ENCODE results near the gene CERKL. TPM values are rescaled to one million over a fixed set of nuclear protein-coding genes. Genes with fewer than 3 reads are reported as not detected.

CERKL gene
- total RNA-seq, 2 experiments from 2014 or later: not detected

DNA sequence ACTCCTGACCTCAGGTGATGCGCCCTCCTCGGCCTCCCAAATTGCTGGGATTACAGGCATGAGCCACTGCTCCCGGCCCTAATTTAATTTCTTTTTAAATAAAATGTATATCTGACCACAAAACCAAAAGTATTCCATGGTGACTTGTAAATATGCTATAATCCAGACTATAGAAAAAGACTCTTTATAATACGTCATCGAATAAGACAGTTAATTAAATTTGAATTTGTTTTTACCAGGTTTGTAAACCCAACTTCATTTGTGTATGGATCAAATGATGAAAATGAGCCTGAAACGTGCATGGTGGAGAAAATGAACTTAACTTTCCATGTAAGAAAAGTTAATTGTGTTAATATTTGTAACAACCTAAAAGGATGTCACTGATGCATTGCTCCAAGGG is 129.8 kb downstream of the CERKL start:
- no TSS peak for BruUV-seq (replicated peaks)
- TF ChIP-seq, protein P1, sequence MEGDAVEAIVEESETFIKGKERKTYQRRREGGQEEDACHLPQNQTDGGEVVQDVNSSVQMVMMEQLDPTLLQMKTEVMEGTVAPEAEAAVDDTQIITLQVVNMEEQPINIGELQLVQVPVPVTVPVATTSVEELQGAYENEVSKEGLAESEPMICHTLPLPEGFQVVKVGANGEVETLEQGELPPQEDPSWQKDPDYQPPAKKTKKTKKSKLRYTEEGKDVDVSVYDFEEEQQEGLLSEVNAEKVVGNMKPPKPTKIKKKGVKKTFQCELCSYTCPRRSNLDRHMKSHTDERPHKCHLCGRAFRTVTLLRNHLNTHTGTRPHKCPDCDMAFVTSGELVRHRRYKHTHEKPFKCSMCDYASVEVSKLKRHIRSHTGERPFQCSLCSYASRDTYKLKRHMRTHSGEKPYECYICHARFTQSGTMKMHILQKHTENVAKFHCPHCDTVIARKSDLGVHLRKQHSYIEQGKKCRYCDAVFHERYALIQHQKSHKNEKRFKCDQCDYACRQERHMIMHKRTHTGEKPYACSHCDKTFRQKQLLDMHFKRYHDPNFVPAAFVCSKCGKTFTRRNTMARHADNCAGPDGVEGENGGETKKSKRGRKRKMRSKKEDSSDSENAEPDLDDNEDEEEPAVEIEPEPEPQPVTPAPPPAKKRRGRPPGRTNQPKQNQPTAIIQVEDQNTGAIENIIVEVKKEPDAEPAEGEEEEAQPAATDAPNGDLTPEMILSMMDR (conservative IDR thresholded peaks at IDR 0.05; ENCODE audit: low read length): no peak
- TF ChIP-seq EZH2phosphoT487 (IDR thresholded peaks at IDR 0.05; ENCODE audit: borderline replicate concordance, low read depth, low read length): no peak
- intact Hi-C loops (cut with micrococcal nuclease; ENCODE audit: unreplicated experiment): no loop called here
- Histone ChIP-seq H3K79me2 (ENCODE audit: insufficient read depth, low read depth, low read length) (no peaks in the 10 kb centered on the region), H3K4me2 (ENCODE audit: low read length) (no peak overlapping the region), H3K36me3 (ENCODE audit: insufficient read depth, low read length) (peaks cover 82% of the 10 kb centered on the region), H3K9me2 (ENCODE audit: insufficient read depth, low read length) (no peaks in the 10 kb centered on the region), H3K9me3 (ENCODE audit: low read length) (no peaks in the 10 kb centered on the region), H2AFZ (ENCODE audit: low read length) (no peak overlapping the region), H3K4me3 (ENCODE audit: low read depth, low read length, poor library complexity, severe bottlenecking) (no peak overlapping the region), H3K27ac (ENCODE audit: low read depth, low read length, poor library complexity, severe bottlenecking) (no peak overlapping the region), H3K4me1 (ENCODE audit: insufficient read depth, low read length, poor library complexity, severe bottlenecking) (no peaks in the 10 kb centered on the region), H4K20me1 (ENCODE audit: insufficient read depth, low read length) (no peaks in the 10 kb centered on the region)
- CTCF ChIA-PET (ENCODE audit: unreplicated experiment): no interaction called here
- no peak for DNase-seq (ENCODE audit: low spot score)
- POLR2A ChIA-PET: no interaction called here

DNA sequence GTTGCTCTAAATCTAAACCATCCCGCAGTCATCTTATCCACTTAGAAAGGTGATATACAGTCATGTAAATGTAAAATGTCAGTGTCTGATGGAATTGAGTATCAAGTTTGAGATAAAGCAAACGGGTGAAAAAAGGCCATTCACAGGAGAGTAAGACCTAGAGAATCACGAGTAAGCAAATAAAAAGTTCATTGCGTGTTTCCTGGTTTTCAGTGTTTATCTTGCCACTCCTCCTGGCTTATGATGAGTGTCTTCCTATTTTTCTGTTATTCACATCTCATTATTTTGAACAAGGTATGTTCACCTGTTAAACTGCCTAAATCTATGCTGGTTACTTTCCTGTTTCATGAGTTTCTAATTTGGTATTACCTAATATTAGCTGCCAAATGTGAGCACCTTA is 130.9 kb downstream of the CERKL start:
- Histone ChIP-seq H3K79me2 (ENCODE audit: insufficient read depth, low read depth, low read length) (no peaks in the 10 kb centered on the region), H3K4me2 (ENCODE audit: low read length) (no peak overlapping the region), H3K4me3 (ENCODE audit: low read depth, low read length, poor library complexity, severe bottlenecking) (no peak overlapping the region), H3K9me3 (ENCODE audit: low read length) (no peaks in the 10 kb centered on the region), H3K4me1 (ENCODE audit: insufficient read depth, low read length, poor library complexity, severe bottlenecking) (no peaks in the 10 kb centered on the region), H3K36me3 (ENCODE audit: insufficient read depth, low read length) (peaks cover 76% of the 10 kb centered on the region), H3K27ac (ENCODE audit: low read depth, low read length, poor library complexity, severe bottlenecking) (no peak overlapping the region), H4K20me1 (ENCODE audit: insufficient read depth, low read length) (no peaks in the 10 kb centered on the region), H2AFZ (ENCODE audit: low read length) (no peak overlapping the region), H3K9me2 (ENCODE audit: insufficient read depth, low read length) (no peaks in the 10 kb centered on the region)
- no TSS peak for BruUV-seq (replicated peaks)
- TF ChIP-seq, protein P1 (conservative IDR thresholded peaks at IDR 0.05; ENCODE audit: low read length): no peak
- no peak for TF ChIP-seq EZH2phosphoT487 (IDR thresholded peaks at IDR 0.05; ENCODE audit: borderline replicate concordance, low read depth, low read length)
- CTCF ChIA-PET (ENCODE audit: unreplicated experiment): no interaction called here
- POLR2A ChIA-PET: no interaction called here
- intact Hi-C loops (cut with micrococcal nuclease; ENCODE audit: unreplicated experiment): no loop called here
- DNase-seq (ENCODE audit: low spot score): no peak

DNA sequence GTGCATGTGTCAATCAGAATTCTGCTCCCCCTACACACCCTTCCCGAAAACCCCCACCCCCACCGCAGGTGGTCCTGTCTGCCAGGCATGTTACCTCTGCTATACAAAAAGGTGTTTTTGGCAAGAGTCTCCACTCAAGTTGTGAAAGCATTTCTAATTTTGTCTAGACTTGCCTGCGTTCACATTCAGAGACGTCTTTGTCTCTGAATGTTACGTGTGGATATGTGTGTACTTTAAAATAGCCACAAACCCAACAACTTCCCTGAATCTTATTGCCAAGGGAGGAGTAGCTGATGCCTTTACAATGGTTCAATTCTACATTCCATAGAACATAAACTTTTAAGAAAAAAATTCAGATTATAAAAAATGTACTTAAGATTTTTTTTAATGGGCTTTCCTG is 133.1 kb downstream of the CERKL start:
- POLR2A ChIA-PET: interaction anchor here (1.0 kb wide), 1 partner anchor 9 kb away, joined by 6 read pairs; no protein-coding TSS in a partner anchor
- intact Hi-C loops (cut with micrococcal nuclease; ENCODE audit: unreplicated experiment): no loop called here

More for the DNA sequence above, 133.1 kb downstream of the CERKL start:
- DNase-seq (ENCODE audit: low spot score): no peak
- BruUV-seq (replicated peaks): no TSS peak
- H3K4me1 ChIP-seq (ENCODE audit: insufficient read depth, low read length, poor library complexity, severe bottlenecking): no peaks in the 10 kb centered on the region
- H3K27ac ChIP-seq (ENCODE audit: low read depth, low read length, poor library complexity, severe bottlenecking): no peak overlapping the region
- H2AFZ ChIP-seq (ENCODE audit: low read length): no peak overlapping the region
- no peaks in the 10 kb centered on the region for H3K9me3 ChIP-seq (ENCODE audit: low read length)
- H3K4me3 ChIP-seq (ENCODE audit: low read depth, low read length, poor library complexity, severe bottlenecking): no peak overlapping the region
- H3K4me2 ChIP-seq (ENCODE audit: low read length): no peak overlapping the region
- no peaks in the 10 kb centered on the region for H3K9me2 ChIP-seq (ENCODE audit: insufficient read depth, low read length)
- peaks cover 57% of the 10 kb centered on the region for H3K36me3 ChIP-seq (ENCODE audit: insufficient read depth, low read length)
- TF ChIP-seq, protein P1 (conservative IDR thresholded peaks at IDR 0.05; ENCODE audit: low read length): no peak
- TF ChIP-seq EZH2phosphoT487 (IDR thresholded peaks at IDR 0.05; ENCODE audit: borderline replicate concordance, low read depth, low read length): no peak
- CTCF ChIA-PET (ENCODE audit: unreplicated experiment): no interaction called here
- no peaks in the 10 kb centered on the region for H4K20me1 ChIP-seq (ENCODE audit: insufficient read depth, low read length)
- no peaks in the 10 kb centered on the region for H3K79me2 ChIP-seq (ENCODE audit: insufficient read depth, low read depth, low read length)
